CD4-positive, alpha-beta T cell treated with Interleukin-1 beta for 1 hour (primary cell): ENCODE results near the gene ZNG1B.
"Not testable (repeated sequence)": the region's sequence is repeated elsewhere in the genome, so short reads cannot be mapped to it uniquely, and the experiment has no call there.

Source experiments
- DNase-seq, 2 donors: peaks; one replicate each; pipeline ENCODE4 v3.0.0-alpha.2; 2020 to 2022

The ZNG1B gene

DNA sequence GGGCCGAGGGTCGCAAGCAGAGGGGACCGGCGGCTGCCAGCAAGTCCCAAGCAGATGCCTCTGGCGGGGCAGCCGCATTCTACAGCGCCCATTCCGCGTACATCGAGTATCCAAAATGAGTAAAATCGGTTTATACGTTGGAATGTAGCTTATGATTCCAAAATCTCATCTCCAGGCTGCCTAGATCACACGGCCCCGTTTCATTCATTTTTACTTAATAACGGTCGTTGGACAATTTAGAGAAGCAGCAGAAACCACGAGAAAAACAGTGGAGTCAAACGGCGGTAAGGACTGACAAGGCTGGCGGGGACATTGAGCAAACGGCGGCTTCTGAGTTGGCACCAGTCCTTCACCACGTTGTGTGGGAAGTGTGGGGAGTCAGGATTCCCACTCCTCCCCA is 66.6 kb downstream of the ZNG1B start:
- DNase-seq, result not testable (repeated sequence)

DNA sequence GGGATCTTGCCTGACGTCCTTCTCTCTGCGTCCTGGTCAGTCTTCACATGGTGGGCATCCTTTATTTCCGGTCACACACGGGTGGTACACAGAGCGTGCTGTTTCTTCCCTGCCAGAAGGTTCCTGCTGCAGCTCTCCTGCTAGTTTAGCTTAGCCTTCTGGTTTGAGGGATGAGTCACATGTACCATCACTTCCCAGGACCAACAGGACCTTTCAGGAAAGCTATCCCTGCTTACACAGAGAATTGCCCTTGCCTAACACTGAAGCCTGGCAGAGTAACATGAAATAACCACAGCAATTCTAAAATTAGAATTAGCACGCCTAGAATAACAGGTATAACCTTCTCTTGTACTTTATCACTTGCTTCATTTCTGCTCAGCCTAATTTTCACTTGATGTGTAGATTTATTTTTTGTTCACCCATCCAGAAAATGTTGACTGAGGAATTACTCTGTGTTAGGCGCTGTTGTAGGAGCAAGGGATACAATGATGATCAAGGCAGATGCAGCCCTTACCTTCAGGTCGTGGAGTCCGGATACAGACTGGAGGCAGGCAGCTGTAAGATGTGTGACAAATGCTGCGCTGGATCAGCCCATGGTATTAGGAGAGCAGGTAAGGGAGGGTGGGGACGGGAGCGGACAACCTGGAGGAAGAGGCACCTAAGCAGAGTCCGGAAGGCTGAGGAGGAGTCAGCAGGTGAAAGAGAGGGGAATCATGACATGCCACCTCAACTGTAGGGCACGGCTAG is 70.1 kb downstream of the ZNG1B start:
- not testable (repeated sequence) for DNase-seq

DNA sequence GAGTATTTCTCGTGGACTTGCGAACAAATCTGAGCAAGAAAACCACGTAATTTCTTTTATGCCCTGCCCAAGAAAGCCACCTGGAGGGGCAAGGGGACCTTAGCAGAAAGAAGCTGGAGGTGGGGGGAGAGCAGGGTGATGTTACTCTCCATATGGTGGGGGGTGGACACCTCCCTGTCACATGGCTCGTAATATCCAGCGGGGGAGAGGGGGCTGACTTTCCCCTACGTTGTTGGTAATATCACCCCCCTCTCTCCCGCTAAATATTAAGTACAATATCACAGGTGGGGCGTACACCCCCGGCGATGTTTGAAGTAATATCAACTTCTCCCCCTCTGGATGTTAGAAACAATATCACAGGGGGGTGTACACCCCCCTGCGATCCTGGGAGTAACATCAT is 70.7 kb downstream of the ZNG1B start:
- DNase-seq, result not testable (repeated sequence)

DNA sequence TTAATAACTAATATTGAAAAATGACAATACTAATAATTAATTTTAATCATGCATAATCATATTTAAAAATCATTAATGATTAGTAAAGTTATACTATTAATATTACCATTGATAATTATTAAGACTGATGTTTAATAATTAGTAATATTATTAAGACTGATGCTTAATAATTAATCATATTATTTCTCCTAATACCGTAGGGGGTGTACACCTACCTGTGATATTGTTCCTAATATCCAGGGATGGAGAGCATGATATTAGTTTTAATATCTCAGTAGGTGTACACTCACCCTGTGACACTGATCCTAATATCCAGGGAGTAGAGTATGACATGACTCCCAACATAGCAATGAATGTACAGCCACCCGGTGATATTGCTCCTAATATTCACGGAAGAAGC is 73.4 kb downstream of the ZNG1B start:
- not testable (repeated sequence) for DNase-seq

DNA sequence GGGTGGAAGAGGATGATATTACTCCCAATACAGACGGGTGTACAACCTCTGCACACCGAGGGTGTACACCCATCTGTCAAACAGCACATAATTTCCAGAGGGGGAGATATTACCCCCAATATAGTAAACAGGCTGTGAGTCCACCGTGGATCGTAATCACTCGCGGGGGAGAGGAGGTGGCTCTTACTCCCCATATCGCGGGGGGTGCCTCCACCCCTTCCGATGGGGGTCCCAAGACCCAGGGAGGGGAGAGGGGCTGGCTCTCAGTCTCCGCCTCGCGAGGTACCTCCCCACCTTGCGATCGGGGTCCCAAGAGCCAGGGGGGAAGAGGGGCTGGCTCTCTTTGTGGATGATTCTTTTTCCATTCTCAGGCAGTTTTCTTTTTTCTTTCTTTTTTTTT is 74.4 kb downstream of the ZNG1B start:
- not testable (repeated sequence) for DNase-seq

DNA sequence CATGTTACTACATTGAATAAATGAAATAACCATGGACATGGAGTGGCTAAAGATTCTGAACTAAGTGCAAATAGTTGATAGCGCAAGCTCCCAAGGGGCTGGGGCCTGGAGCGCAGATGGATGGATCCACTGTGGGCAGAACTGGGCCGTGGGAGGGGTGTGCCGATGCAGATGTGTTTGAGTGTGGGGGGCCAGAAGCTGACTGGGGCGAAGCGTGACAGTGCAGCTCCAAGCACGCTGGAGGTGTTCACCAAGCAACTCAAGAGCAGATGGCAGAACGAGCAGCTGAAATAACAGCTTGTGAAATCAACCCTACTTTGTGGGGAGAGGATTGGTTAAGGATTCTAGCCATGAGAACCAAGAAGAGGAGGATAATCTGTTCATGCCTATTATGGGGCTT is 78.0 kb downstream of the ZNG1B start:
- not testable (repeated sequence) for DNase-seq

DNA sequence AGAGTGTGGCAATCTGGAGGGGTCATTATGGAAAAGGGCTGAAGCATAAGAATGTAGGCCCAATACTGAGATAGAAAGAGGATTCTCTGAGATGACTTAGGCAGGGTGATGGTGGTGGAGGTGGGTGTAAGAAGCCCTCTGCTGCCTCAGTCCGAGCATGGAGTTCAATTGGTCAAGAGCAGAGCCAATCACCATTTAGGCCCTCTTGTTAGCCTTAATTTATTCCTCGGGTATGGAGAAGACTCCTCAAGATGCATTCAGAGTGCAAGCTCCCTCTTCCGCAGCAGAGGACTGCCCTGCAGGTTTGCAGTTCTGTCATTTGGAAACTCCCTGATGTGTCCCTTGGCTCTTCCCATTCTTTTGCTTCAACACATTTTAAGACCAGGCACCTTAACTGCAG is 78.5 kb downstream of the ZNG1B start:
- DNase-seq, result not testable (repeated sequence)

DNA sequence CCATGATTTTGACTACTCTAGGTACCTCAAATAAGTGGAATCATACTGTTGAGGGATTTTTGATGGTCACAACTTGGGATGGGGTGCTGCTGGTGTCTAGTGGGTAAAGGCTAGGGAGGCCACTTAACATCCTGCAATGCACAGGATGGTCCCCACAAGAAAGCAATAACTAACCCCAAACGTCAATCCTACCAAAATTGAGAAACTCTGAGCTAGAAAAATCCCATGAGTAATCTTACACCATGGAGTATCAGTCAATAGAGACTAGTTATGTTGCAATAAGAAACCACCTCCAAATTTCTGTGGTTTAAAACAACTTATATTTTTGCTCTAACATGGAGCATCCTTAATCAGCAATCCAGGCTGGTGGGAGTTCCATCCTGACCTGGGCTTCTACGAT is 79.5 kb downstream of the ZNG1B start:
- DNase-seq, result not testable (repeated sequence)

DNA sequence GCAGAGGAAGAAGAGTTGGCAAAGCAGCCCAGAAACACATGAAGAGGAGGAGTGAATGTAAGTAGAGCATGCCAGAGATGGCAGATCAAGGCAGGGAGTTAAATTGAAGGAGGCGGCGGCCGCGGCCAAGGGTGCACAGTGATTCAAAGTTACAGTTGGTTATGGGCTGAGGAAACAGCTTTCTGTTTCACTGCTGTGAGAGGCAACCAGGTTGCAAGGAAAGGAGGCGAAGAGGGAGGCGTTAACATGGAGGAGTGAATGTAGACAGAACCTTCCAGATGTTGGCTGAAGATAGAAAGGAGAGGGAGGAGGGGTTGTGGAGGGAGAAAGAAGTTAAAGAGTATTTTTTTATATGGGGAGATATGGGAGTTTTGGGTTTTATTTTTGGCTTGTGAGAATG is 83.3 kb downstream of the ZNG1B start:
- not testable (repeated sequence) for DNase-seq

DNA sequence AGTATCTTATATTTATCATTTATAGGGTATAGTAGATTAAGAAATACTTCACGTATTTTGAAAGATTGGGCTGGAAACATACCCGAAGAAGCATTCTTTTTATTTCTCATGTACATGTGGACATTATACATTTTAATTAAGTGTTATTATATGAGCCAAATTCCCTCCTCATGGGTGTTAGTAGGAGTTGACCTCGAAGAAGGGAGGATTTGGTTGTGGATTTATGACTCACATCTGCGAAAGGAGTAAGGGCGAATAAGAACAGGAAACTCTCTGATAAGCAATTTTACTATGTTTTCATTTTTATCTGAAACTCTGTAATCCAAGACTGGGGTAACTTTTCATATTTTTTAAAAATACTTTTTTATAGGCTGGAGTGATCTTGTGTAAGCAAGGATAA is 84.0 kb downstream of the ZNG1B start:
- DNase-seq, result not testable (repeated sequence)

DNA sequence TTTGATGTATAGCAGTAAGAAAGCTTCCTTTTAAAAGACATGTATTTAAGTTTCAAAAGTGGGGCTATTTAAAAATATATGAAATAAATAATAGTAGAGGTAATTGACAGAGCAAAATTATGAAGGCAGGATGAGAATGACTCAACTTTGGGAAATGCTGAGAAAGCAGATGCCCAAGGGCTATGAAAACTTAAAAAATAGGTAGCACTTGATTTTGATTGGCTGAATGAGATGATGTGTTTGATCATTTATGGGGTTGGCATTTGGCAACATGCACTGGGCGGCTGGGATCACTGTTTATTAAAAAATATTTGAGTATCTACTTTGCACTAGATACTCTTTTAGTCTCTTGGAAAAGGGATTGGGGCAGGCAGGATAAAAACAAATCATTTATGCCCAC is 87.5 kb downstream of the ZNG1B start:
- not testable (repeated sequence) for DNase-seq

DNA sequence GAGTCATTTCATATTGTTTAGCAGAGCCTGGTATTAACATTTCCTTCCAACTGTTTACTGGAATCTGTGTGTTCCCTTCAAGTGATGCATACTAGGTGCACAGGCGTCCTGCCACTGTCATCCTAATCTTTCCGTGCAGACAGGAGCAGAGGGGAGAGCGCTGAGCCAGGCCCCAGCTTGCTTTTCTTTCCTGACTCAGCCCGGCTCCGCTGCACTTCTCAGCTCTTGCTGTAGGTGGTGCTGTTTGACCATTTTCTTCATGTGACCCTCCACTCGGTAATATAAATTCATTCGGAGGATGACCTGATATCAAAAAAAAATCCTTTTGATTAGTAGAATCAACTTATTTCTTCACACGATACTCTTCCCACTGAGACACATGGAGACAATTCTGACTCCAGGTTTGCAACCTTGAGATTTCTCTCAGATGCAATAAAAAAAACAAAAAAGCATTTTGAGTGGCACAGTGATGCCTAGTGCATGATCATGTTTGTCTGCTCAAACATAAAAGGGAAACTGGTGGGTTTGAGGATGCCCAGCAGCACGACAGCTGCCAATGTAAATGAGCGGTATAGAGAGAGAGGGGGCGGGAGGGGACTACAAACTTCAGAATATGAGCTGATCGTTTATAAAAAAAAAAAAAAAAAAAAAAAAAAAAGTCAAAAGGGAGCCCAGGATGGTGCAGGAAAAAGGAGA is 90.0 kb downstream of the ZNG1B start:
- DNase-seq, result not testable (repeated sequence)

DNA sequence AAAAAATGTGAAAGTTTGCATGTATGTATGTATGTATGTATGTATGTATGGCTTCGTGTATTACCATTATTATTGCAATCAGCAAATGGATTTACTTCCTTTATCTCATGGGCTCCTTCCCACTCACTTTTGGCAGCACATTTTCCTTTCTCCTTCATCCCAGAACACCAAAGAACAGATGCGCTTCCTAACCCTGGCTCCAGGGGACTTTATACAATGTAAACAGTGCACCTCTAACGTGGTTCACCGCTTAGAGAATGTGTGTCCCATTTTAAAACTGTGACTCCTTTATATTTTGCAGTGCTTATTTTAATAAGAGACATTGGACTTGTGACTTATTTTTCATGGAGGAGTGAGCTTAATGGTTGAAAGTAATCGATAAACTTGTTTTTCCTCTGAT is 90.6 kb downstream of the ZNG1B start:
- DNase-seq, result not testable (repeated sequence)

DNA sequence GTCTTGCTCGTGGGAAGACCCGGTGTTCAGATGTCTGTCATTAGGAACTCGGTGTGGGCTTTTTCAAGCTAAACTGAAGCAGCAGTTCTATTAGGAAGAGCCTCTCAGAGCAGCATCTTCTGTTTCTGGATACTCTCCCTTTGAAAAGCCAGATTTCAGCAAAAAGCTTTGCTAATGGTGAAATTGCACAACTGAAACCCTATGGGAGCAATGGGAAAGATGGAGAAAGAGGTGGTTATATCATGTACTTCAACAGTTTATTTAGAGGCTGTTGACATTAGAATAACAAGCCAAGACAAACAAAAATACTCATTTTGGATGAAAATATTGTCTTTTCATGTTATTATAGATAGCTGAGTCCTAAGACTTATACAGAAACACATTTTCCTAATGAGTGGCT is 91.4 kb downstream of the ZNG1B start:
- DNase-seq, result not testable (repeated sequence)

DNA sequence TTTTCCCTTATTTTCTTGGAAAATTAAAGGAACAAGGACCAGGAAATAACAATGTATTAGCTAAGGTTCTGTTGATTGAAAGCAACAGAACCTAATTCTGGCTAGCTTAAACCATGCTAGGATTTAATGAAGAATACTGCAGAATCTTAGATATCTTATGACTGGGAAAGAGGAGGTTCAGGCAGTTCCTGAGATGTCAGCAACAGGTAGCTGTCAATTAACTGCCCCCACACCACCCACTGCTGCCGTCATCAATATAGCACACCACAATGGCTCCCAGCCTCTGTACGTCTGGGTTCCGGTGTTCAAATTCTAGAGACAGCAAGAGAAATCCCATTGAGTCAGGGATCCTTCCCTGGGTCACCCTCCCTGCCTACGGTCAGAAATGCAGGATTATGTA is 95.5 kb downstream of the ZNG1B start:
- not testable (repeated sequence) for DNase-seq

DNA sequence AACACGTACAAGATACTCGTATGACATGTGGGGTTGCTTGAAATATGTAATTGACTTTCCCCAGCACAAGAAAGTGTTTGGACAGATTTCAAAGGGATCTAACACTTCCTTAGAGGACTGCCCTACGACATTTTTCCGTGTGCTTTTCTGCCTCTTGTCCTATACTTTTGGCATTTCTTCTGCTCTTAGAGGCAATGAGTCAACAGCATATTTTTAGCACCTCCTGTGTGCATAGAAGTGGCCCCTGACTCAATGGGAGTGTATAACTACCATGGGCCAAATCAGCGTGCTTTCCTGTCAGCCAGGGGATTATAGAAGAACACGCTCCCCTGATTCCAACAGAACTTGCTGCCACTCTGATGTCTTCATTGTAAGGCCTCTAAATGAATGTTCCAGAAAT is 99.1 kb downstream of the ZNG1B start:
- not testable (repeated sequence) for DNase-seq

DNA sequence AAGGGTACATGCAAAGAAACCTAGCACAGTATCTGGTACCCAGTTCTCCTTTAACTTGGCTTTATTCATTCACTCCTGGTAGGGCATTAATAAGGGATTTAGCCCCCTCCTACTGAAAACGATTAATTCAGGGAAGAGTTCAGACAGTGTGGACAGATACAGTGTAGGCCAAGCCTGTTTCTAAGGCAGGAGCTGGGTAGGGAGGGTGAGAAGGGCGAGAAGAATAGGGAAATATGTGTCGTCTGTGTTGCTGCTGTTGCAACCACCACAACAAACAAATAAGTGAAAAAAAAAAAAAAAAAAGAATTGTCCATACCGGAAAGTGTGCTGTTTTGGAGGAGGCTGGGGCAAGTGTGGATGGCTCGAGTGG is 103.3 kb downstream of the ZNG1B start:
- not testable (repeated sequence) for DNase-seq

DNA sequence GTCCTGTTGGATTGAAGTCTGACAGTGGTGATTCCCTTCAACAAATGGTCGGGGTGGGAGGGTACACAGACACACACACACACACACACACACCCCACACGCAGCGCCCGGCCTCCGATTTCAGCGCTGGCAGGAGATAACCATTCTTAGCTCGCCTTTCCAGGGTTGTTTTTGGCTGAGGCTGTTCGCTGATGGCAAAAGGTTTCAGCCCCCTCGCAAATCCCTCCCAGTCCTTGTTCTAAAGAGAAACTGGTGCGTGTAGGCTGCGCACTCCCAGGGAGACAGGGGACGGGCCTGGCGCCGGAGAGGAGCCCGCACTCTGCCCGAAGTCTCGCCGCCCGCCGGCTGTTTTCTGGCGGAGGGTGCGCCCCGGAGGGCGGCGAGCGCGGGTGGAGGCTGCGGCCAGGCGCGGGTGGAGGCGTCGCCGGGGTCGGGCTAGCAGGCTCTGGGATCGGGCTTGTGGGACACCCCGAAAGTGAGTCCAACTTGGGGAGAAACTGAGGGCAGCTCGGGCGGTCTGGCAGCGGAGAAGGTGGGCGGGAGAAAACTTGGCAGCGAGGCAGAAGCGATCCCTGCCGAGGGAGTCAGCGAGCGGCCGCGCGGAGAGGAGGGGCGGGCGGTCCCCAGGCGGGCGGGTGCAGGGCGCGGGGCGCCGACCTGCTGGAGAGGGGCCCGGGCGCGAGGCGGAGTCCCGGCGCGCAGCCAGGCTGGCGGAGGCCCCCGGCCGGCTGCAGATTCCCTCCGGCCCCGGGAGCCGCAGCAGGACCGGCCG is 103.9 kb downstream of the ZNG1B start:
- peak; percentile 1 to 11 for DNase-seq

DNA sequence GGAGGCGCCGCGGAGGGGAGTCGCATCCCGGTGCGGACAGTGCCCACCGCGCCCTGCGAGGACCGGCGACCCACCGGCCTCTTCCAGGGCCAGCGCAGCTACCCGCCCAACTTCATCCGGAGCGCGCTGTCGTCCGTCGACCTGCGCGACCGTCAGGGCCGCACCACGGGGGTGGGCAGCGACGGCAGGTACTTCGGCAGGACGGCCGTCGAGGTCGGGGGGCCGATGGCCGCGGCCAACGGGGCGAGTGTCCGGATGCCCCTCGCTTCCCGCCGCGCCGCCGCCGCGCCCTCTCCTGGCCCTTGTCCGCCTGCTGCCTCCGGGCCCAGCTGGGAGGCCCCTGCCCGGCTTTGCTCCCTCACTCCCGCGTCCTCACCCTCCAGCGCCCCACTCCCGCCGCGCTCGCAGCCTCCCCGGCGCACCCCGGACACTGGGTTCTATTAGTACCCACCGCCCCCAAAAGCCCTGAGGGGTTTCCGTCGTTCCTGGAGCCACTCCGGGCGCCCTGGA is 104.5 kb downstream of the ZNG1B start:
- DNase-seq, result not testable (repeated sequence)

DNA sequence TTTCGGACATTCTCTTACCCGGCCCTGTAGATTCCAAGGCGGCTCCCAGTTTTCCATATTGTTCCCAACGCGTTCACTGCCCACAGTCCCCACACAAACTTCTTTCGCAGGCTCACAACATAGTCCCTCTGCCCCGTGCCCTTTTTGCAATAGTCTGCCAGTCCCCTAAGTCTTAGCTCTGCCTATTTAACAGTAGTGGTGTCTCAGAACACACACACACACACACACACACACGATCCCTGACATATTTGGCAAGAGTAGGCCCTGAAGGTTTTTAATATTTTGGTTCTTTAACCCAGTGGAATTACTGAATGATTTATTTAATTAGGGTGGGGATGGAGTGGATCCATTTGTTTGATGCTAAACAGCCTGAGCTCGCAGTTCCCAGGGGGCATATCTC is 105.0 kb downstream of the ZNG1B start:
- DNase-seq, result not testable (repeated sequence)
